RWPE1 (cell line): ENCODE measurements around the gene MTCL1.

Experiments used
- CTCF ChIA-PET: fragments of 350-600 bp; sonication (Branson Sonifier 250); formaldehyde crosslinking; extraction: SDS; loops from one replicate; lab custom pipeline; 2021; lab: Yijun Ruan, JAX
- POLR2A ChIA-PET: fragments of 400-600 bp; formaldehyde crosslinking; extraction: SDS; loops from one replicate; lab custom pipeline; 2020; ENCODE audit warnings: antibody characterized with exemption; ENCODE audit not compliant: low non-redundant PET; lab: Yijun Ruan, JAX
- DNase-seq: peaks from one replicate; pipeline ENCODE4 v3.0.0; 2012; ENCODE audit warnings: low spot score
- H3K27ac ChIP-seq: fragments of 450-650 bp; 2 replicates; pipeline ENCODE4 v1.5.1; 2017
- TF ChIP-seq, protein P1 (sequence below): fragments of 450-650 bp; conservative IDR thresholded peaks from 2 replicates; pipeline ENCODE4 v1.5.1; 2017; ENCODE audit warnings: low read depth, mild to moderate bottlenecking

The MTCL1 gene

DNA sequence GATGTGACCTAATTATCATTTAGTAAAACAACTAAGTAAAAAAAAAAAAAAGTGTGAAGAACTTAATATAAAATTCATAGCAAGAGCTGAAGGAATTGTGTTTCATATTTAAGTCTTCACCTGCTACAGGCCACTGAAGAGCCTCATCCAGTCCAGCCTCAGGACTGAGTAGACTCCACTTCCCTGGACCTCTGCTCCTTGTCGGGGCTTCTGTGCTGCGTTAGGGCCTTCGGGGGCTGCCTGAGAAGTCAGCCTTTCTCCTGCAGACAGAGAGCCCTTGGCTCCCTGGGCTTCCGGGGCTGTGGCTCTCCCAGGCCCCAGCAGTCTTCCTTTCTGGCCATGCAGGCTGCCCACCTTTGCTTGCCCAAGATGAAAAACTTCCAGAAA, 95.5 kb downstream of the MTCL1 start:
- H3K27ac ChIP-seq, result peak overlapping the region; percentile 93
- DNase-seq, result peak; percentile 9
- CTCF ChIA-PET, result interaction anchor here (0.6 to 1.5 kb wide), 3 partner anchors 14 to 182 kb away, joined by 5 to 11 read pairs (median 7); no protein-coding TSS in a partner anchor
- TF ChIP-seq, protein P1, sequence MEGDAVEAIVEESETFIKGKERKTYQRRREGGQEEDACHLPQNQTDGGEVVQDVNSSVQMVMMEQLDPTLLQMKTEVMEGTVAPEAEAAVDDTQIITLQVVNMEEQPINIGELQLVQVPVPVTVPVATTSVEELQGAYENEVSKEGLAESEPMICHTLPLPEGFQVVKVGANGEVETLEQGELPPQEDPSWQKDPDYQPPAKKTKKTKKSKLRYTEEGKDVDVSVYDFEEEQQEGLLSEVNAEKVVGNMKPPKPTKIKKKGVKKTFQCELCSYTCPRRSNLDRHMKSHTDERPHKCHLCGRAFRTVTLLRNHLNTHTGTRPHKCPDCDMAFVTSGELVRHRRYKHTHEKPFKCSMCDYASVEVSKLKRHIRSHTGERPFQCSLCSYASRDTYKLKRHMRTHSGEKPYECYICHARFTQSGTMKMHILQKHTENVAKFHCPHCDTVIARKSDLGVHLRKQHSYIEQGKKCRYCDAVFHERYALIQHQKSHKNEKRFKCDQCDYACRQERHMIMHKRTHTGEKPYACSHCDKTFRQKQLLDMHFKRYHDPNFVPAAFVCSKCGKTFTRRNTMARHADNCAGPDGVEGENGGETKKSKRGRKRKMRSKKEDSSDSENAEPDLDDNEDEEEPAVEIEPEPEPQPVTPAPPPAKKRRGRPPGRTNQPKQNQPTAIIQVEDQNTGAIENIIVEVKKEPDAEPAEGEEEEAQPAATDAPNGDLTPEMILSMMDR, result no peak
- POLR2A ChIA-PET, result no interaction called here

- ChIA-PET CTCF (interaction anchor here (0.6 to 1.5 kb wide), 3 partner anchors 43 to 187 kb away, joined by 3 to 11 read pairs (median 7); no protein-coding TSS in a partner anchor), POLR2A (no interaction called here)
- H3K27ac ChIP-seq, result peak overlapping the region; percentile 93
- TF ChIP-seq, protein P1, result no peak
- DNase-seq, result peak; percentile 74
Measured at GRCh38 chr18:8801263-8801901, 96.0 kb downstream of the MTCL1 start.

- TF ChIP-seq, protein P1, result no peak
- peak overlapping the region; percentile 93; the same call in 1 of the 2 replicates for H3K27ac ChIP-seq
- DNase-seq, result no peak
- POLR2A ChIA-PET, result no interaction called here
- CTCF ChIA-PET, result interaction anchor here (0.8 to 1.1 kb wide), 2 partner anchors 112 to 186 kb away, joined by 3 read pairs; no protein-coding TSS in a partner anchor
Measured at GRCh38 chr18:8802017-8802672, 96.8 kb downstream of the MTCL1 start.

GRCh38 chr18:8803063-8803795, 97.9 kb downstream of the MTCL1 start:
- ChIA-PET CTCF (interaction anchor here (0.7 kb wide), 1 partner anchor 13 kb away, joined by 3 read pairs; no protein-coding TSS in a partner anchor), POLR2A (no interaction called here)
- H3K27ac ChIP-seq, result no peak overlapping the region
- TF ChIP-seq, protein P1, result no peak
- no peak for DNase-seq

- H3K27ac ChIP-seq, result no peak overlapping the region
- ChIA-PET POLR2A (no interaction called here), CTCF (no interaction called here)
- TF ChIP-seq, protein P1, result no peak
- no peak for DNase-seq
Measured at GRCh38 chr18:8803957-8804356, 98.6 kb downstream of the MTCL1 start.

DNA sequence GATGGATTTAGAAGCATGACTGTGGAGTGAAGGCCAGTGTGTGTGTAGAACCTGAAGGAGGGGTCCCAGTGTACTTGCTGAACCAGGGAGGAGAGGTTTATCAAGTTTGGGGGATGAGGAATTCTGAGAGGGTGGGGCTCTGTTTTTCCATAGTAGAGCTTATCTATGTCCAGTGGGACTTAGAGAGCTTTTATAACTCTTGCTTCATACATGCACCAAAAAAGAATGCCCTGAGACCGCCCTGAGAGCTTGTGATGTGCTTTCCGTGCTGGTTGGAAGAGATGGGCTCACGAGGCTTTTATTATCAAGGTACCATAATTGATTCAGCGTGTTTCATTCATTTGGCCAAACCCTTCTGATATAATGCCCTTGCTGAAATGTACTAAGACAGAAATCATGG, 100.2 kb downstream of the MTCL1 start:
- no peak for DNase-seq
- no peak overlapping the region for H3K27ac ChIP-seq
- CTCF ChIA-PET, result interaction anchor here (0.7 to 1.0 kb wide), 2 partner anchors 109 to 193 kb away, joined by 3 to 4 read pairs; no protein-coding TSS in a partner anchor
- TF ChIP-seq, protein P1, result no peak
- POLR2A ChIA-PET, result no interaction called here
